ENCODE results near the gene SSC5D.
A peak's percentile ranks its signal among the peaks of the same experiment; 100 is the strongest.

Gene SSC5D

DNA sequence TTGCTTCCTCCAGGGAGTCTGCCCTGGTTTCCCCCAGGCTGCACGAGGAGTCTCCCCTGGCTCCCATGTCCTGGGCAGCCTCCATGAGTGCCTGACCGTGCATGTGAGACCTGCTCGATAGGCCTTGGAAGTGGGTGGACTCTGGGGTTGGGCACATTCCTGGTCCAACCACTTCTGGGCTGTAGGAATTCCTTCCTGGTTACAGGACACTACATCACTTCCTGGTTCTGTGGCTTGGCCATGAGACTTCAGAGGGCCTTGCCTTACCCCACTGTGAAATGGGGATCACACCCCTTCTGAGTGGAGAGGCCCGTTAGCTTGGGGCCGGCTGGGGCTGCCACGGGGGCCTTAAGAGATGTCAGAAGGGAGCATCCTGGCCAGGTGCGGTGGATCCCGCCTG lies 15.8 kb upstream of the SSC5D start:
- no peak for DNase-seq (ENCODE audit: extremely low read depth in 1 of 2, low read depth in 1 of 2)

DNA sequence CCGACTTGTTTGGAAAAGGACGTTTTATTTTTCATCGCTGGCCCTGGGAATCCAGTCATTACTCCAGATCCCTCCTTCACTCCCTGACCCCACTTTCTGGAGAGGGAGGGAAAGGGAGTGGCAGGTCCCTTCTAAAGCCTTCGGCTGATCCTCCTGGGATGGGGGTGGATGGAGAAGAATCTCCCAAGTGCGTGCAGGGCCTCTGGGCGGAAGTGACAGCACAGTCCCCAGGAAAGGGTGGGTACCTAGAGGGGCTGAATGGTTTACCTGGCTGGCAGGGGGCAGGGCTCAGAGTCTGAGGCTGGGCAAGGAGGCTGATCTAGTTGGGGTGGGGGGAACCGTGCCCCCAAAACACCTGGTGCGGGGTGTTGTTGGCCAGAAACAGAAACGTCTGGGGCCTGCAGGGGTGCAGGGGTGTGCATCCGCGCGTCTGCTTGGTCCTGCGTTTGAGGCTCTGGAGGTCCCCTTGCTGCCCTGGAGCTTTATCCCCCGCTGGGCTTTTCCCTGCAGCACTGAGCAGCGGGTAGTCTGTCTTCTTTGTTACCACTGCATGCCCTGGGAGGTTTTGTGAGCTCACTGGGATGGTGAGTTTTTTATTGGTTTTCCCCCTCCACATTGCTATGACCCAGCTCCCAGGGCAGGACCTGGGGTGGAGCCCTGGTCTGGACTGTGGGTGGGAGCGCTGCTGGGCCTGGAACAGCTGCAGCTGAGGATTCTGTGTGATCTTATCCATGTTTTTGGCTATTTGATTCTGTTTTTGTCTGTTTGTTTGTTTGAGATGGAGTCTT lies 14.8 kb upstream of the SSC5D start:
- DNase-seq (ENCODE audit: extremely low read depth in 1 of 2, low read depth in 1 of 2): no peak

DNA sequence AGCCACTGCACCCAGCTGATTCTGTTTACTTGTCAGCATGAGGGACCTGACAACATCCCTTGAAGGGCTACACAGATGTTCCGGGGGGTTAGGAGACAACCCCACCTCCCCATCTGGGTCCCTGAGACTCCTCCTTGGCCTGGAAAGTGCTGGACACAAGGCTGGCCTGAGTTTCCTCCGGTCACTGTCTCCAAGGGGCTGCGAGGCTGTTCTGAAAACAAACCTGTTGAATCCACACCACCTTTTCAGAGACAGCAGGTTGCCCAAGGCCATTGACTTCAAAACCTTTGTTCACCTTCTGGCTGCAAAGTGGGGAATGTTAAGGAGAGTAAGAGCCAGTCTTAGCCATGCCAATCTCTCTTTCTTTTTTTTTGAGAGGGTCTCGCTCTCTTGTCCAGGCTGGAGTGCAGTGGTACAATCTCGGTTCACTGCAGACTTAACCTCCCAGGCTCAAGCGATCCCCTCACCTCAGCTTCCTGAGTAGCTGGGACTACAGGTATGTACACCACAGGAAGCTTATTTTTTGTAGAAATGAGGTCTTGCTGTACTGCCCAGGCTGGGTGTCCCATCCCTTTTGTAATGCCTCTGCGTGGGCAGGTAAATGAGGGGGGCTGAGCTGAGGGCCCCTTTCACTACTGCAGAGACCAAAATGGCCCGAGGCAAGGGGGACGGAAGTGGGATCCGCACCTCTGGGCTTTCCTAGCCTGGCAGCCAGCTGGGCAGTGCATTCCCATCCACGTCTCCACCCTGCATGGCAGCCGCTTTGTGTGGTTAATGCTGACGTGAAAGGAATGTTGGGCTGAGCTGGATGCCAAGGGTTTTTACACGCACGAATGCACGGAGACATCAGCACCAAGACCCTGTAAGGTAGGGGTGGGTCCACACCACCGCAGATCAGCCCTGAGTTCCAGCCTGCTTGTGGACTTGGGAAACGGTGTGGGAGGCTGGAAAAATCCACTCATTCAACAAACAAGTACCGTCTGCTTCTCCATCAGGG lies 13.7 kb upstream of the SSC5D start:
- DNase-seq (ENCODE audit: extremely low read depth in 1 of 2, low read depth in 1 of 2): no peak

DNA sequence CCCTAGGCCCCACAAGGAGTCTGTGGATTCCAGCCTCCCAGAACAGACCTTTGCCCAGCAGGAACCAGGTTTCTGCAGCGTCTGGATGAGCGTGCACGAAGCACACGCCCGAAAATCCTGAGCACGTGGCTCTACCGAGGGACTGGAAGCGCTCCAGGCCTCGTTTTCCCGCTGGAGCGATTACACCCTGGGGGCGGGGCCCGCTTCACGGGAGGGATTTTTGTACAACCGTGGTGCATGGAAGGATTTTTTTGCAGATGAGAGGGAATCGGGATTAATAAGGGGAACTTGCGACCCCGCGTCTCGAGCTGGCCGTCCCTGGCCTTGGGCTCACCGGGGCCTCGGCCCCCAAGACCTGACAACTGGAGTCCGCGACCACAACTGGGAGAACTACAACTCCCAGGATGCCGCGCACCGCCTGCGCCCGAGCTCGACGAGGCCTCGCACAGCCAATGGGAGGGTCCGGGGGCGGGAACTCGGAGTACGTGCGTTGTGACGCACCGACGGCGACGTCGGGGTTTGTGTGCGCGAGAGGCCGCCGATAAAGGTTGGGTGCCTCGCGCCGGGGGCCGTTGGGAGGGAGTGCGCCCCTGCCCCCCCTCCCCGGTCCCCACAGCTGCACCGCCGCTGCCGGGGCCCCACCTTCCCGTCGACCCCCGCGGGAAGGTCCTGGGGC lies 12.0 kb upstream of the SSC5D start, which contains the start of gene ZNF628:
TSS of gene ZNF628 (plus strand) at position 518 of the 676 bp plus-strand sequence. CDS start 3,294 bp downstream, outside the sequence.
- DNase-seq (ENCODE audit: extremely low read depth in 1 of 2, low read depth in 1 of 2): peak; percentile 92 to 96

DNA sequence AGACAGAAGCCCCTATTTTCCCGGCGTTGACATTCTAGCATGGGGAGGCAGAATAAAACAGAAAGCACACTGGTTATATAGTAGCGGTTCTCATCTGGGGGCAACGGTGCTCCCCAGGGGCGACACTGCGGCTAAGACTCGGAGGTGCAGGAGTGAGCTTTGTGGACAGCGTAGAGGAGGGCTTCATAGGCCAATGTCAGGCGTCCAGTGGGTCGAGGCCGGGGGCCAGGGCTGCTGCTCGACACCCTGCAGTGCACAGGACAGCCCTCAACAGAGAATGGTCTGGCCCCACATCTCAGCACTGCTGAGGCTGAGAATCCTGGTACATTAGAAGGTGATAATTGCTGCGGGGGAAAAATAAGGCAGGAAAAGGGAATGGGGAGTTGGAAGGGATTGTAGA lies 10.3 kb upstream of the SSC5D start:
- no peak for DNase-seq (ENCODE audit: extremely low read depth in 1 of 2, low read depth in 1 of 2)

DNA sequence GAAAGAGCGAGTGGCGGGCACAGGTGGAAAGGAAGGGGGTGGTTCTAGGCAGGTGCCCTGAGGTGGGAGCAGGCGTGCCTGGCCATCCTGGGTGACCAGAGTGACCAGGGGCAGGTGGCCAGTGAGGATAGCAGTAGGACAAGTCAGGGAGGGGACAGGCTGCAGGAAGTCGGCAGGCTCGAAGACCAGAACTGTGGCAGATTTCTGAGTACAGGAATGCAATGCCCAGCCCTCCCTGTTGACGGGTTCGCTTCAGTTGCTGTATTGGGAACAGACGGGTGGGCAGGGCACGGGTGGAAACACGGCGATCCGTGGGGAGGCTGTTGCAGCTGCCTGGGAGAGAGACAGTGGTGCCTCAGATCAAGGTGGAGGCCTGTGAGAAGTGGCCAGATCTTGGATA lies 9.9 kb upstream of the SSC5D start:
- no peak for DNase-seq (ENCODE audit: extremely low read depth in 1 of 2, low read depth in 1 of 2)

DNA sequence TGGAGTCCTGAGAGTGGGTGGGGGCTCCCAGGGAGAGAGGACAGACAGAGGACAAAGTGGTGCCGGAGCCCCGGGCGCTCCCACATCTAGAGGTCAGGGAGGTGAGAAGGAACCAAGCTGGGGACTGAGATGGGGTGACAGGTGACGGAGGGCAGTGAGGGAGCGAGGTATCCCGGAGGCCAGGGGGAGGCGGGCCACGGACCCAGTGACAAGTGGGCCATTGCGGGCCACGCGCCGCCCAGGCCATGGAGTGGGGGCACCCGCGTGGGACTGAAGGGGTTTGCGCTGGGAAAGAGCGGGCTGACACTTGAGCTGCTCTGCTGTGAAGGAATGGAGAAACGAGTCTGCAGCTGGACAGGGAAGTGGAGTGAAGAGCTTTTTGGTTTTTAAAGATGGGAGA lies 9.2 kb upstream of the SSC5D start:
- no peak for DNase-seq (ENCODE audit: extremely low read depth in 1 of 2, low read depth in 1 of 2)

DNA sequence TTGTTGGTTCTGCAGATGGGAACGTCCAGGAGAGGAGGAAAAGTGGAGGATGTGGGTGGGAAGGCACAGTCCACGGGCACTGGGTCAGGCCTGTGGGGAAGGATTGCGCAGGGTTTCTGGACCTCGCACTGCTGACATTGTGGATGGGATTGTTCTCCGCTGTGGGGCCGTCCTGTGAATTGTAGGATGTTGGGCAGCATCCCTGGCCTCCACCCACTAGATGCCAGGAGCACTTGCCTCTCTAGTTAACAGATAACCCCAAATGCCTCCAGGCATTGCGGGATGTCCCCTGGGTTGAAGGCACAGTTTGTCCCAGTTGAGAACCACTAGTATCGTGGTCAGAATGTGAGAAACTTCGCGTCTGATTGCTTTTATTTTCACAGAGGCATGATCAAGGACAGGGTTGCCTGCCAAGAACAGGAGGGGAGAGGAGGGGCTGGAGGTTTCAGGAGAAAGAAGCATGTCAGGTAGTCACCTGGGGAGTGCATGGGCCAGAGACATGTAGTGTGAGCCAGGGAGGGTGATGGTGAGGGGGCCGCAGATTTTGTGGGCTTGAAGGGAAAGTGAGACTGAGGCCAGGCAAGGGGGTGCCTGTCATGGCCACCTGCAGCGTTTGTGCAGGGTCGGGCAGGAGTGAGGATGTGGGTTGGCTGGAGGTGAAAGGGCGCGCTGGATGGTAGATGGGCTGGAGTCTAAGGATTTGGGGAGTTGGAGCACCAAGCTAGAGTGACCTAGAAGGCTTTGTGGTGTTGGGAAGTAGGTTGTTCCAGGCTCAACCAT lies 8.6 kb upstream of the SSC5D start:
- no peak for DNase-seq (ENCODE audit: extremely low read depth in 1 of 2, low read depth in 1 of 2)

DNA sequence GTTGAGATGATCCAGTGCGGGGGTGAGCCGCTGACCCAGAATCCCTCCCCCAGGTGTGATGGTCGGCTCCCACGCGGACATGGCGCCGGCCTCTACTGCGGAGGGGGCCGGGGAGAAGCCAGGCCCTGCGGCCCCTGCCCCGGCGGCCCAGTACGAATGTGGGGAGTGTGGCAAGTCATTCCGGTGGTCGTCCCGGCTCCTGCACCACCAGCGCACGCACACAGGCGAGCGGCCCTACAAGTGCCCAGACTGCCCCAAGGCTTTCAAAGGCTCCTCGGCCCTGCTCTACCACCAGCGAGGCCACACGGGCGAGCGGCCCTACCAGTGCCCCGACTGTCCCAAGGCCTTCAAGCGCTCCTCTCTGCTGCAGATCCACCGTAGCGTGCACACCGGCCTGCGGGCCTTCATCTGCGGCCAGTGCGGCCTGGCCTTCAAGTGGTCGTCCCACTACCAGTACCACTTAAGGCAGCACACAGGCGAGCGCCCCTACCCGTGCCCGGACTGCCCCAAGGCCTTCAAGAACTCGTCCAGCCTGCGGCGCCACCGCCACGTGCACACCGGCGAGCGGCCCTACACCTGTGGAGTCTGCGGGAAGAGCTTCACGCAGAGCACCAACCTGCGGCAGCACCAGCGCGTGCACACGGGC lies 7.0 kb upstream of the SSC5D start:
- no peak for DNase-seq (ENCODE audit: extremely low read depth in 1 of 2, low read depth in 1 of 2)

DNA sequence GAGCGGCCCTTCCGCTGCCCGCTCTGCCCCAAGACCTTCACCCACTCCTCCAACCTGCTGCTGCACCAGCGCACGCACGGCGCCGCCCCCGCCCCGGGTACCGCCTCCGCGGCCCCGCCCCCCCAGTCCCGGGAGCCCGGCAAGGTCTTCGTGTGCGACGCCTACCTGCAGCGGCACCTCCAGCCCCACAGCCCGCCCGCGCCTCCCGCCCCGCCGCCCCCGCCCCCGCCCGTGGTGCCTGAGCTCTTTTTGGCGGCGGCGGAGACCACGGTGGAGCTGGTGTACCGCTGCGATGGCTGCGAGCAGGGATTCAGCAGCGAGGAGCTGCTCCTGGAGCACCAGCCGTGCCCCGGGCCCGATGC lies 6.5 kb upstream of the SSC5D start:
- DNase-seq (ENCODE audit: extremely low read depth in 1 of 2, low read depth in 1 of 2): no peak

DNA sequence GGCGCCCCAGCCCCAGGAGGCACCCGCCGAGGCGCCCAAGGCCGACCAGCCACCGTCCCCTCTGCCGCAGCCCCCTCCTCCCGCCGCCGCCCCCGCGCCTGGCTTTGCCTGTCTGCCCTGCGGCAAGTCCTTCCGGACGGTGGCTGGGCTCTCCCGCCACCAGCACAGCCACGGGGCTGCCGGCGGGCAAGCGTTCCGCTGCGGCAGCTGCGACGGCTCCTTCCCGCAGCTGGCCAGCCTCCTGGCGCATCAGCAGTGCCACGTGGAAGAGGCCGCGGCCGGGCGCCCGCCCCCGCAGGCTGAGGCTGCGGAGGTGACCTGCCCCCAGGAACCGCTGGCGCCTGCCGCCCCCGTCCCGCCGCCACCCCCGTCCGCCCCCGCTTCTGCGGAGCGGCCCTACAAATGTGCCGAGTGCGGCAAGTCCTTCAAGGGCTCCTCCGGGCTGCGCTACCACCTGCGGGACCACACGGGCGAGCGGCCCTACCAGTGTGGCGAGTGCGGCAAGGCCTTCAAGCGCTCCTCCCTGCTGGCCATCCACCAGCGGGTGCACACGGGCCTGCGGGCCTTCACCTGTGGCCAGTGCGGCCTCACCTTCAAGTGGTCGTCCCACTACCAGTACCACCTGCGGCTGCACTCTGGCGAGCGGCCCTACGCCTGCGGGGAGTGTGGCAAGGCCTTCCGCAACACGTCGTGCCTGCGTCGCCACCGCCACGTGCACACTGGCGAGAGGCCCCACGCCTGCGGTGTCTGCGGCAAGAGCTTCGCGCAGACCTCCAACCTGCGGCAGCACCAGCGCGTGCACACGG lies 5.9 kb upstream of the SSC5D start:
- DNase-seq (ENCODE audit: extremely low read depth in 1 of 2, low read depth in 1 of 2): no peak

DNA sequence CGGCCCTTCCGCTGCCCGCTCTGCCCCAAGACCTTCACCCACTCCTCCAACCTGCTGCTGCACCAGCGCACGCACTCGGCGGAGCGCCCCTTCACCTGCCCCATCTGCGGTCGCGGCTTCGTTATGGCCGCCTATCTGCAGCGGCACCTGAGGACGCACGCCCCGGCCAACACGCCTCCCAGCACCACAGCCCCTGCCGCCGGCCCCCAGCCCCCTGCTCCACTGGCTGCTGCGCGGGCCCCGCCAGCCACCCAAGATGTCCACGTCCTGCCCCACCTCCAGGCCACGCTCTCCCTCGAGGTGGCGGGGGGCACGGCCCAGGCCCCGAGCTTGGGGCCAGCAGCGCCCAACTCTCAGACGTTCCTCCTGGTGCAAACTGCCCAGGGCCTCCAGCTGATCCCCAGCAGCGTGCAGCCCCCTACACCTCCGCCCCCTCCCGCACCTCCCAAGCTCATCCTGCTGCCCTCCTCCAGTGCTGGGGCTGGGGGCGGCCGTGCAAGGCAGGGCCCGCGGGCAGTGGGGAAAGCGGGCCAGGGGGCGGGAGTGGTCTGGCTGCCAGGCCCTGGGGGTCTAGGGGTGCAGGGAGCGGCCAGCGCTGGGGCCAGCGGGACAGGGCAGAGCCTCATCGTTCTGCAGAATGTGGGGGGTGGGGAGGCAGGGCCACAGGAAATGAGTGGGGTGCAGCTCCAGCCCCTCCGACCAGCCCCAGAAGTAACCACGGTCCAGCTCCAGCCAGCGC lies 5.1 kb upstream of the SSC5D start:
- no peak for DNase-seq (ENCODE audit: extremely low read depth in 1 of 2, low read depth in 1 of 2)

DNA sequence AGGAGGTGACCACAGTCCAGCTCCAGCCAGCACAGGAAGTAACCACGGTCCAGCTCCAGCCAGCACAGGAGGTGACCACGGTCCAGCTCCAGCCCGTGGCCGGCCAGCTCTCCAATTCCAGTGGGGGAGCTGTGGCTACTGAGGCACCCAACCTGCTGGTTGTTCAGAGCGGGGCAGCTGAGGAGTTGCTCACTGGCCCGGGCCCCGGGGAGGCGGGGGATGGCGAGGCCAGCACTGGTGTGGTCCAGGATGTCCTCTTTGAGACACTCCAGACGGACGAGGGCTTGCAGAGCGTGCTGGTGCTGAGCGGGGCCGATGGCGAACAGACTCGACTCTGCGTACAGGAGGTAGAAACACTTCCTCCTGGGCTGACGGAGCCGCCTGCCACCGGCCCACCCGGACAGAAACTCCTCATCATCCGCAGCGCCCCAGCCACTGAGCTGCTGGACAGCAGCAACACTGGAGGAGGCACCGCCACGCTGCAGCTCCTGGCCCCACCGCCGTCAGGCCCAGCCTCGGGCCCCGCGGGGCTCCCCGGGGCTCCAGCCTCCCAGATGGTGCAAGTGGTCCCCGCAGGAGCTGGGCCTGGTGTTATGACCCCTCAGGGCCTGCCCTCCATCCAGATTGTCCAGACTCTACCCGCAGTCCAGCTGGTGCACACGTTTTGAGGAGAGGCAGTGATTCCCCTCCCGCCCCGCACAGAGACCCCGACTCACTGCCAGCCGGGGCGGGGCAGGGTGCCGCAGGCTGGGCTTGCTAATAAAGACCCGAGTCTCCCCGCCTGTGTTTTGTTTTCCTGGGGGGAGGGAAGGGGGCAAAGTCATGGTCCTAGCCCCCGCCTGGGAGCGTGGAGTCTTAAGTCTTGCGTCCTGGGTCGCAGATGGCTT lies 4.3 kb upstream of the SSC5D start:
- DNase-seq (ENCODE audit: extremely low read depth in 1 of 2, low read depth in 1 of 2): no peak

DNA sequence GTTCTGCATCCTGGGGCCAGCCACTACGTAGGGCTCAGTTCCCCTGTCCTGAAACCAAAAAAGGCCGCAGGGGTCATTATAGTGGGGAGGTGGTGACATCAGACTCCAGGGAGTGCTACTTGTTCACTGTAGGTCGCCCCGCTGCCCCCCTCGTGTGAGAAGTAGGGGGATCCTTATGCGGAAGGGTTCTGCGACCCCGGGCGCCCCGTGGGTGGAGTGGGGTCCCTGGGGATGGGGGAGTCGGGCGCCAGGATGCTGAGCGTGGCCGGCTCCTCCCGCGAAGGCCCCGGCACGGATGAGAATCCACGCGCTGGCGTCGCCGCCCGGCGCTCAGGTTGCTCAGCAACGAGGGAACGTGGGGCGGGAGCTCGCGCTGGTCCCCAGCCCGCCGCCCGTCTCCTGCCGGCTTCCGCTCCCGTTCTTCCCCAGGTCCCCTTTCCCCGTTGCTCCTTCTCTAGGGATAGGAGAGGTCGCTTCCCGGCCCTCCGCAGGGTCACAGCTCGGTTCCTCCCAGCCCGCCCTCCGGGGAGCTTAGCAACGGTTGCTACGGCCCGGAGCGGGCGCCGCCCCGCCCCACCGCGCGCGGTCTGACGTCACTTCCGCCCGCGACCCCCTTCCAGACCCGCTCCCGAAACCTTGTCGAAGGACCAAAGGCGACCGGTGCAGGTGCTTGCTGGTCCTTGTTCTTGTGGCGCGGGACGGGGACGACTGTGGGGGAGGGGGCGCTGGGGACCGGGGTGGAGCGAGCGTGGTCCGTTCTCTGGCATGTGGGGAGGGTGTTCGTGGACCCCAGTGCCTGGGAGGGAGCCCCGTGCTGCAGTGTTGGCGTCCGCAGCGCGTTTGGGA lies 3.4 kb upstream of the SSC5D start, which contains the start of gene NAT14:
TSS of gene NAT14 (plus strand) at position 596 of the 846 bp plus-strand sequence. CDS start 521 bp downstream, outside the sequence.
- peak in 1 of 2 donors; percentile 41 for DNase-seq (ENCODE audit: extremely low read depth in 1 of 2, low read depth in 1 of 2)

DNA sequence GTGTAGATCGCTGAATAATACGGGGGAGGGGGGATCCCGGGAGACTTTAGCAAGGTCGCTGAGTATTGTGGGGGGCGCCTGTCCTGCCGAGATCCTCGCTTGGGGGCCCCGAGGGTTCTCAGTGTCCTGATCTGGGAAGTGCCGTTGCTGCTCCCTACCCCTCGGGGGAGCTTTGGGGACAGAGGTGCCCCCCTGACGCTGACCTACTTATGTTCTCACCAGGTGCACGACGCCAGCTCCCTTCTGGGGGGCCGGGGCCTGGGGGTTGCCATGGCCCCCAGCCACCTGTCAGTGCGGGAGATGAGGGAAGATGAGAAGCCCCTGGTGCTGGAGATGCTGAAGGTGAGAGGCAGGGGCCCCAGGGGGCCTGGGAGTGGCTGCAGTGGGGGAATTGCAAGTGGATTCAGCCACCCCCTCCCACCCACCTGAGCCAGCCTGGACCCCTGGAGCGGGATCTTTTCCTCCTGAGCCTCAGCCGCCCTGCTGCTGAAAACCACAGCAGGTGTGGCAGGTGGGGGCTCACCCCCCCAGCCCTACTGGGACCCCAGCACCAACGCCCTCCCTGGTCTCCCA lies 2.7 kb upstream of the SSC5D start:
- DNase-seq (ENCODE audit: extremely low read depth in 1 of 2, low read depth in 1 of 2): no peak
